Neuronal stem cell (in vitro differentiated cells): ENCODE data around the gene CYBA.

Experiments
- DNase-seq: peaks from one replicate; pipeline ENCODE4 v3.0.0-alpha.2; 2013; ENCODE audit warnings: low spot score
- H2AFZ ChIP-seq: one replicate; pipeline ENCODE4 v1.6.1; 2013; ENCODE audit warnings: mild to moderate bottlenecking, low read length, inconsistent platforms
- H2AK5ac ChIP-seq: 2 replicates; pipeline ENCODE4 v1.6.1; 2013; ENCODE audit warnings: low read depth, mild to moderate bottlenecking, inconsistent platforms, low read length, moderate library complexity, mixed read lengths
- H2BK120ac ChIP-seq: 2 replicates; pipeline ENCODE4 v1.6.1; 2013; ENCODE audit warnings: low read depth, mild to moderate bottlenecking, inconsistent platforms, low read length, moderate library complexity, mixed read lengths
- H2BK12ac ChIP-seq: one replicate; pipeline ENCODE4 v1.6.1; 2013; ENCODE audit warnings: low read length, inconsistent platforms
- H2BK15ac ChIP-seq: 2 replicates; pipeline ENCODE4 v1.6.1; 2013; ENCODE audit warnings: mild to moderate bottlenecking, low read length, inconsistent platforms, mixed read lengths
- H2BK5ac ChIP-seq: one replicate; pipeline ENCODE4 v1.6.1; 2013; ENCODE audit warnings: inconsistent platforms, mild to moderate bottlenecking, low read length, moderate library complexity
- H3K14ac ChIP-seq: one replicate; pipeline ENCODE4 v1.6.1; 2013; ENCODE audit warnings: low read length, inconsistent platforms
- H3K18ac ChIP-seq: 2 replicates; pipeline ENCODE4 v1.6.1; 2013; ENCODE audit warnings: low read length, inconsistent platforms
- H3K23ac ChIP-seq: 2 replicates; pipeline ENCODE4 v1.6.1; 2013; ENCODE audit warnings: low read depth, mild to moderate bottlenecking, mixed read lengths, low read length, inconsistent platforms; ENCODE audit not compliant: poor library complexity
- H3K27ac ChIP-seq: replicated peaks from 3 replicates; pipeline ENCODE4 v1.5.1; 2013; ENCODE audit warnings: low read length, inconsistent platforms
- H3K27me3 ChIP-seq, 3 experiments: 2 replicates each; pipeline ENCODE4 v1.6.1; 2013; ENCODE audit warnings: low read length in 3 of 3, mild to moderate bottlenecking in 2 of 3, inconsistent platforms in 1 of 3, low read depth in 1 of 3, mixed read lengths in 1 of 3, moderate library complexity in 1 of 3; ENCODE audit not compliant: control insufficient read depth in 3 of 3, insufficient read depth in 3 of 3
- H3K36me3 ChIP-seq, 2 donors: replicated peaks in 1 of 2; 2 replicates each; pipeline ENCODE4 v1.6.1; 2013; ENCODE audit warnings: low read length in 2 of 2; ENCODE audit not compliant: control insufficient read depth in 2 of 2, insufficient read depth in 2 of 2
- H3K4ac ChIP-seq: 2 replicates; pipeline ENCODE4 v1.6.1; 2013; ENCODE audit warnings: inconsistent platforms, mild to moderate bottlenecking, low read length, moderate library complexity
- H3K4me1 ChIP-seq, 2 donors: 1 replicate in 1 of 2; 2 replicates in 1 of 2; pipeline ENCODE4 v1.6.1; 2013; ENCODE audit warnings: low read length in 2 of 2, low read depth in 1 of 2; ENCODE audit not compliant: control insufficient read depth in 2 of 2, insufficient read depth in 1 of 2
- H3K4me2 ChIP-seq: one replicate; pipeline ENCODE4 v1.6.1; 2013; ENCODE audit warnings: mild to moderate bottlenecking, low read length, inconsistent platforms; ENCODE audit not compliant: insufficient read depth, poor library complexity, severe bottlenecking
- H3K4me3 ChIP-seq, 2 donors: 2 replicates each; pipeline ENCODE4 v1.5.1; 2013; ENCODE audit warnings: low read length in 2 of 2, mild to moderate bottlenecking in 2 of 2, inconsistent platforms in 1 of 2, moderate library complexity in 1 of 2
- H3K79me1 ChIP-seq: one replicate; pipeline ENCODE4 v1.6.1; 2013; ENCODE audit warnings: low read depth, mild to moderate bottlenecking, inconsistent platforms, low read length, moderate library complexity
- H3K9ac ChIP-seq: one replicate; pipeline ENCODE4 v1.6.1; 2013; ENCODE audit warnings: mild to moderate bottlenecking, low read depth, low read length, inconsistent platforms; ENCODE audit not compliant: poor library complexity
- H3K9me3 ChIP-seq, 2 donors: replicated peaks in 1 of 2; 2 replicates each; pipeline versions ENCODE3 to v1.6.1; 2013; ENCODE audit warnings: low read length in 2 of 2, mild to moderate bottlenecking in 2 of 2, inconsistent platforms in 1 of 2, low read depth in 1 of 2, mixed read lengths in 1 of 2, moderate library complexity in 1 of 2; ENCODE audit not compliant: control insufficient read depth in 2 of 2, insufficient read depth in 1 of 2
- H4K8ac ChIP-seq: one replicate; pipeline ENCODE4 v1.6.1; 2013; ENCODE audit warnings: low read depth, mild to moderate bottlenecking, inconsistent platforms, low read length, moderate library complexity
- H4K91ac ChIP-seq: one replicate; pipeline ENCODE4 v1.6.1; 2013; ENCODE audit warnings: low read length, low read depth, mild to moderate bottlenecking, inconsistent platforms; ENCODE audit not compliant: poor library complexity
- WGBS, 2 donors: extraction: QIAGEN DNeasy Blood & Tissue Kit; methylation state at CpG; one replicate each; pipeline ENCODE4 v1.1.7; 2013; ENCODE audit warnings: missing lambda C conversion rate in 2 of 2, mixed read lengths in 1 of 2; ENCODE audit not compliant: insufficient read length in 2 of 2, insufficient replicate concordance in 1 of 2; ENCODE audit errors: extremely low coverage in 2 of 2; 5-methylcytosine and 5-hydroxymethylcytosine counted together

CYBA gene

GRCh38 chr16:88654363-88655052 lies 3.7 kb upstream of the CYBA start:
- Histone ChIP-seq H2BK12ac (no peak overlapping the region), H3K9ac (no peak overlapping the region), H2AK5ac (no peak overlapping the region), H3K4me2 (no peak overlapping the region), H3K14ac (no peak overlapping the region), H3K4me3 (no peak overlapping the region), H4K8ac (no peak overlapping the region), H3K79me1 (peaks cover 29% of the 10 kb centered on the region), H3K23ac (no peak overlapping the region), H3K36me3 (peaks cover 48 to 84% of the 10 kb centered on the region in 2 donors), H3K9me3 (no peaks in the 10 kb centered on the region), H4K91ac (no peak overlapping the region), H3K27me3 (no peaks in the 10 kb centered on the region), H2AFZ (no peak overlapping the region), H2BK120ac (no peak overlapping the region), H3K4me1 (peaks cover 14 to 17% of the 10 kb centered on the region in 2 donors), H3K27ac (no peak overlapping the region), H3K4ac (no peak overlapping the region), H2BK5ac (peak overlapping the region; percentile 60), H3K18ac (no peak overlapping the region), H2BK15ac (no peak overlapping the region)
- no peak for DNase-seq
- no CpG with 5 or more reads among the region's 28 CpGs for WGBS, 2 donors

GRCh38 chr16:88653596-88654362 lies 2.9 kb upstream of the CYBA start:
- H3K9me3 ChIP-seq = no peaks in the 10 kb centered on the region
- no peak overlapping the region for H4K91ac ChIP-seq
- H3K4me3 ChIP-seq = no peak overlapping the region
- H2BK5ac ChIP-seq = peak overlapping the region; percentile 39
- no peak overlapping the region for H2AFZ ChIP-seq
- H3K27me3 ChIP-seq = no peaks in the 10 kb centered on the region
- no peak overlapping the region for H3K23ac ChIP-seq
- no peak overlapping the region for H2BK120ac ChIP-seq
- H4K8ac ChIP-seq = no peak overlapping the region
- H3K14ac ChIP-seq = no peak overlapping the region
- H2AK5ac ChIP-seq = no peak overlapping the region
- H3K36me3 ChIP-seq = peaks cover 44 to 77% of the 10 kb centered on the region in 2 donors
- no peak overlapping the region for H3K4ac ChIP-seq
- no peak overlapping the region for H3K27ac ChIP-seq
- no peak overlapping the region for H3K18ac ChIP-seq
- no CpG with 5 or more reads among the region's 32 CpGs for WGBS, 2 donors
- peaks cover 23% of the 10 kb centered on the region for H3K79me1 ChIP-seq
- no peak overlapping the region for H3K4me2 ChIP-seq
- peaks cover 14 to 17% of the 10 kb centered on the region in 2 donors for H3K4me1 ChIP-seq
- no peak overlapping the region for H2BK15ac ChIP-seq
- DNase-seq = no peak
- H2BK12ac ChIP-seq = no peak overlapping the region
- no peak overlapping the region for H3K9ac ChIP-seq

- DNase-seq = no peak
- no peak overlapping the region for H3K9ac ChIP-seq
- no peak overlapping the region for H3K4me2 ChIP-seq
- no peak overlapping the region for H2BK5ac ChIP-seq
- H3K27me3 ChIP-seq = no peaks in the 10 kb centered on the region
- H4K8ac ChIP-seq = no peak overlapping the region
- no peak overlapping the region for H3K14ac ChIP-seq
- no peak overlapping the region for H2AFZ ChIP-seq
- H3K36me3 ChIP-seq = peaks cover 40 to 71% of the 10 kb centered on the region in 2 donors
- no peak overlapping the region for H2BK15ac ChIP-seq
- H3K9me3 ChIP-seq = no peaks in the 10 kb centered on the region
- H2BK120ac ChIP-seq = no peak overlapping the region
- H3K18ac ChIP-seq = no peak overlapping the region
- no peak overlapping the region for H4K91ac ChIP-seq
- no CpG with 5 or more reads among the region's 13 CpGs for WGBS, 2 donors
- H3K4me3 ChIP-seq = no peak overlapping the region
- H3K23ac ChIP-seq = no peak overlapping the region
- H3K79me1 ChIP-seq = peaks cover 22% of the 10 kb centered on the region
- H3K4ac ChIP-seq = no peak overlapping the region
- no peak overlapping the region for H2AK5ac ChIP-seq
- H2BK12ac ChIP-seq = no peak overlapping the region
- no peak overlapping the region for H3K27ac ChIP-seq
- peaks cover 14 to 17% of the 10 kb centered on the region in 2 donors for H3K4me1 ChIP-seq
These were observed 2.2 kb upstream of the CYBA start for GRCh38 chr16:88653101-88653500.

GRCh38 chr16:88652762-88653063 lies 1.9 kb upstream of the CYBA start:
- peaks cover 14 to 17% of the 10 kb centered on the region in 2 donors for H3K4me1 ChIP-seq
- H2BK15ac ChIP-seq = no peak overlapping the region
- no peak overlapping the region for H3K14ac ChIP-seq
- no peak overlapping the region for H2BK5ac ChIP-seq
- H3K18ac ChIP-seq = no peak overlapping the region
- no peak for DNase-seq
- H3K23ac ChIP-seq = peak overlapping the region; percentile 55
- H3K9me3 ChIP-seq = no peaks in the 10 kb centered on the region
- H4K8ac ChIP-seq = no peak overlapping the region
- H2BK120ac ChIP-seq = no peak overlapping the region
- H2AFZ ChIP-seq = no peak overlapping the region
- H2AK5ac ChIP-seq = no peak overlapping the region
- H4K91ac ChIP-seq = no peak overlapping the region
- H3K9ac ChIP-seq = no peak overlapping the region
- H3K79me1 ChIP-seq = peaks cover 21% of the 10 kb centered on the region
- H3K36me3 ChIP-seq = peaks cover 37 to 68% of the 10 kb centered on the region in 2 donors
- no peak overlapping the region for H3K4me3 ChIP-seq
- H3K4me2 ChIP-seq = no peak overlapping the region
- no peak overlapping the region for H3K27ac ChIP-seq
- WGBS, 2 donors = no CpG with 5 or more reads among the region's 8 CpGs
- no peaks in the 10 kb centered on the region for H3K27me3 ChIP-seq
- H3K4ac ChIP-seq = no peak overlapping the region
- no peak overlapping the region for H2BK12ac ChIP-seq
